Fibroblast of the conjunctiva (primary cell): ENCODE results near the gene MRPL45.
A peak's percentile ranks its signal among the peaks of the same experiment; 100 is the strongest.

ENCODE experiments used
- DNase-seq: peaks from one replicate; pipeline ENCODE4 v3.0.0-alpha.2; 2010; ENCODE audit warnings: low read depth

The MRPL45 gene

DNA sequence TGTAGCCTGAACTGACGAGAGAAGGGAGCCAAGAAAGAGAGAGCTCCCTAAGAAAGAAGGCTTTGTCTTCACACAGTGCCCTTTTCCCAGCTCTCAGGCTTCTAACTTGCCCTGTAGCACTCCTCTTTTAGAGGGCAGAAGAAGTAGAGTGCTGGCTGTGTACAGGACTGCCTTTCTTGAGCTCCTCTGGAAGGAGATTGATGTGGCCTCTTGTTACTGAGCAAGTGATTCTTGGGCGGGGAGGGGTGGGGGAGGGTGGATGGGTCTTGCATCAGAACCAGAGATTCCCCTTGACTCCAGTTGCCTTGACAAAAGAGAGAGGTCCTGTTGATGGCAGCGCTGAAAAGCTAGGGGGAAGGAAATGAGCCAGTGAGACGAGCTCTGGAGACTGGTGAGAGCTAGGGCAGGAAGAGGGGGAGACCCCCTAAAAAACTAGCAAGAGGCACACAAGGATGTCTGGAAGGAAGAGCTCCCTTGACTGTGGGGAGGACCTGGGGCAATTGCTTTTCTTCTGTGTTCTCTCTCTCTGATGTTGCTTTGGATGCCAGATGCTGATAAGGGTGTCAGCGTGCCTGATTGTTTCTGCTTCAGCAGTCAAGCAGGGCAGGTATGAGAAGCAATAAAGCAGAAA is 28.4 kb downstream of the MRPL45 start:
- DNase-seq: peak; percentile 32

DNA sequence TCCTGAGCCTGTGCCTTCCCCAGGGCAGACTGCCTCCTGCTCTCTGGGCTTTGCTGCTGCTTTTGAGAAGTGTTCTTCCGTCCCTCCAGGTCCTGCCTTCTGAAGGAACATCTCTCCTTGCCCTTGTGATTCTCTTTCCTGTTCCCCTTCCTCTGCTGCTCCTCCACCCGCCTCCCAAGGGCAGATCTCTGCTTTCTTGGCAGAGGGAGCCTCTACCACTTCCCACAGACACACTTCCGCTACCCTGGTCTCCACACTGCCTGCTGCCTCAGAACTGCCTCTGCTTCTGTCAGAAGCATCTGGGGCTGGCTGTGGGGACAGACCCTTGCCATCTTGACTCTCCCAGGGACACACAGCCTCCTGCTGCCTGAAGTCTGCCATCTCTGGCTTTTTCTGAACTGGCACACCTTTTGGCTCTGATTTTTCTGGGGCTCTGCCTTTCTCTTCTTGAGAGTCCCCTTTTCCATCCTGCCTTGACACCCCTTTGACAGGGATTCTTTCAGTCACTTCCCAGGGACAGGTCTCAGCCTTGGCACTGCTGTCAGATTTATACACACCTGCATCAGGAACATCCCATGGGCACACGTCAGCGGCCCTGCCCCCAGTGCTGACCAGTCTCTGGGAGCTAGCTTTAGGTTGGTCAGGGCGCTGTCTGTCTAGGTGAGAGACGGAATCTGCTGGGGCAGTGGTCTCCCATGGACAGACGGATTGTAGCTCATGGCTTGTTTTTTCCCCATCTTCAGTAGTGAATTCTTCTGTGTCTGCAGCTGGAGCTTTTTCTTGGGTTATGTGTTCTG is 30.2 kb downstream of the MRPL45 start:
- DNase-seq: no peak

DNA sequence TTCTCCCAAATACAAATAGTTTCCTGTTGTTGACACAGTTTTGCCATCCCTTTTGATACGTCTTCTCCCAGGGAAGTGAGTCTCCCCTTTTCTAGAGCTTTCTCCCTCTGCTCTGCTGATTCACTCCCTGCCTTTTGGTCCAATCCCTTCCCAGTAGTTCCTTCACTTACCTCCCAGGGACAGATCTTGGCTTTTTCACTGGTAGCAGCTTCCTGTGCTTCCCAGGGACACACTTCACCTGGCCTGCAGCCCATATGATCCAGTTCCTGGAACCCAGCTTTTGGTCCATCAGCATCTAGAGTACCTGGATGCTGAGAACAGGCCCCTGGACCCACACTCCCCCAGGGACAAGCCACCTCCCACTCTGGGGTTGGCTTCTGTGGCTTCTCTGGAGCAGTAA is 31.0 kb downstream of the MRPL45 start:
- DNase-seq: no peak

DNA sequence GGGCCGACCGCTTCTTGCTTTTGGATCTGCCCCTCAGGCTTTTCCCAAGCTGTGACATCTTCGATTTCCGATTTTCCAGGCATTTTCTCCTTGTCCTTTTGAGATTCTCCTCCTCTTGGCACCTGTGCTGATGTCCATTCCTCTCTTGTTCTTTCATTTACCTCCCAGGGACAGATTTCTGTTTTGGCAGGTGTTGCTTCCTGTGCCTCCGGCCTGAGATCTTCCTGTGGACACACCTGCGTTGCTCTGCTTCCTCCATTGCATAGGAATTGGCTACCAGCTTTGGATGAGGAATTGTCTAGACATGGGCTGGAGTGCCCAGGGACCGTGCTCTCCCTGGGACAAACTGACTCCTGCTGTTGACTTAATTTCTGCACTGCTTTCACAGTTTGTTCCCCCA is 31.7 kb downstream of the MRPL45 start:
- no peak for DNase-seq

DNA sequence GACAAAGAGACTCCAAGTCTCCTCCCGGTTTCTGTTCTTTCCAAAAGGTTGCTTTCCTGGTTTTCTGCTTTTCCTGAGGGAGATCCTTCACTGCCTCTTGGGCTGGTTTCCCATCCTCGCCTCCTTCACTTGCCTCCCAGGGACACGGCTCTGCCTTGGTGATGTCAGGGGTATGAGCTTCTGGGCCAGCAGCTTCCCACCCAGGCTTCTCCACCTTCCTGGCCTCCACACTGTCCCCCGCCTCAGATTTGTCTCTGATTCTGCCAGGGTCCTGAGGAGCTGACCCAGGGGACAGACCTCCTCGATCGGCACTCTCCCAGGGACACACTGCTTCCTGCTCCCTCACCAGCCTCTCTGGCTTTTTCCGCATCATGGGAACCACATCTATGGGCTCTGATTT is 32.3 kb downstream of the MRPL45 start:
- DNase-seq: no peak

DNA sequence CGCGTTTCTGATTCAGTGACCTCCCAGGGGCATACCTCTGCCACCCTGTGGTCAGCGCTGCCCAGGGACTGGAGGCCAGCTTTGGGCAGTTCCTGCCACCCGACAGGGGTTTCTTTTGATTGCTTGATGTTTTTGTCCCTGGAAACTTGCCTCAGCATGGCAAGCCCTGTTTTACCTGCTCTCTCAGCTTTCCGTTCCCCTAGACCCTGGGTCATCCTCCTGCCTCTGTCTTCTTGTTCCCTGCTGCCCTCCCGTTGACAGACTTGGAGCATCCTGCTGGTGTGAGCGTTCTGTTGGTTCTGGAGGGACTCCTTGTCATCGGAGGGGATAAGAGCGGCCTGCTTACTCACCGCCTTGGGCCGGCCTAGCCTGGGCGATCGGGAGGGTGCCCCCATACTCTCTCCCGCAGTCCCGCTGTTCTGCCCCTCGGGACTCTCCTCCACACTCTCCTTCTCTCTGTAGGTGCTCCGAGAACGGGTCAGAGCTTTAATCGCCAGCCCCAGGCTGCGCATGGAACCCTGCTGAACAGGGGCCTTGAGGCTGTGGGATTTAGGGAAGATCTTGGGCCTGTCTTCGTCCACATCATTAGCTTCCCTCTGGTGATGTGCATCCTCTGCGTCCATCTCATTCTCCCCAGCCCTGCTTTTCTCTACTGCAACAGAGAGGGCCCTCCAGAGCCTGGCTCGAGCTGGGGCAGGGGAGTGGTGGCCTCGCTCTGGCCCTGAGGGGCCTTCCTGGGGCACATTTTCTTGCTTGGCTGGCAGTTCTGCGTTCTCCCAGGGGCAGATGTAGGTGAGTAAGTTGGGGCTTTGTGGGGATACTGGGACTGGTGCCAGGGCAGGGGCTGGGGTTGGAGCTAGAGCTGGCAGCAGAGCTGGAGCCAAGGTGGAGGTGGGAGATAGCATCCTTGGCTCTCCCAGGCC is 33.1 kb downstream of the MRPL45 start:
- no peak for DNase-seq

DNA sequence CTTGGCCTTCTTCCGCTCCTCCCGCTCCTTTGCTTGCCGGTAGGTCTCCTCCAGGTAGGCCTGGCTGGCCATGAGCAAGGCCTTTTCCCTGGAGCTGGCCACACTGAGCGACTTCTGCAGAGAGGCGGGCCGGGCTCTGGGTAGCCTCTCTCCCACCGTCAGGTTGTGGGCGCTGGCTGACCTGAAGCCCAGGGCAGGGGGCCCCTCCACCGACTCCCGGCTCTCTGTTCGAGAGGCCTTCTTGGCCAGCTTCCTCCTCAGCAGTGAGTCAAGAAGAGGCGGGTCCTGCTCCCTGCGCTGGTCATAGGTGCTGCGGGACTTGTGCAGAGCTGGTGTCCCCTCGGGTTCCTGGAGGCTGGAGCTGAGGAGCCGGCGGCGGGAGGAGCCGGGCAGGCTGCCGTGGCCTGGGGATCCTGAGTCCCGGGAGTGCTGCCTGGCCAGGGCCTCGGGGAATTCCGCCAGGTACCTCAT is 34.0 kb downstream of the MRPL45 start:
- DNase-seq: no peak

DNA sequence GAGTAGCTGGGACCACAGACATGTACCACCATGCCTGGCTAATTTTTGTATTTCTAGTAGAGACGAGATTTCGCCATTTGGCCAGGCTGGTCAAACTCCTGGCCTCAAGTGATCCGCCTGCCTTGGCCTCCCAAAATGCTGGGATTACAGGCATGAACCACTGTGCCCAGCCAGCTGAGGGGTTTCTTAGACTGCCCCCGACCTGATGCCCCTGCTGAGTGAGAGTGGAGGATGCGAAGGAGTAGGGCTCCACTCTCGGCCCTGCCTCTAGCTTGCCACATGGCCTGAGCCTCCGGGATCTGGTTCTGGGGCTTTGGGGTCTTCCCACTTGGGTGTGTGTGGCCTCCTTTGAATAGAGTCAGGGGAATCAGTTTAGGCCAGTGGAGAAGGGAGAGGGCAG is 35.8 kb downstream of the MRPL45 start:
- no peak for DNase-seq

DNA sequence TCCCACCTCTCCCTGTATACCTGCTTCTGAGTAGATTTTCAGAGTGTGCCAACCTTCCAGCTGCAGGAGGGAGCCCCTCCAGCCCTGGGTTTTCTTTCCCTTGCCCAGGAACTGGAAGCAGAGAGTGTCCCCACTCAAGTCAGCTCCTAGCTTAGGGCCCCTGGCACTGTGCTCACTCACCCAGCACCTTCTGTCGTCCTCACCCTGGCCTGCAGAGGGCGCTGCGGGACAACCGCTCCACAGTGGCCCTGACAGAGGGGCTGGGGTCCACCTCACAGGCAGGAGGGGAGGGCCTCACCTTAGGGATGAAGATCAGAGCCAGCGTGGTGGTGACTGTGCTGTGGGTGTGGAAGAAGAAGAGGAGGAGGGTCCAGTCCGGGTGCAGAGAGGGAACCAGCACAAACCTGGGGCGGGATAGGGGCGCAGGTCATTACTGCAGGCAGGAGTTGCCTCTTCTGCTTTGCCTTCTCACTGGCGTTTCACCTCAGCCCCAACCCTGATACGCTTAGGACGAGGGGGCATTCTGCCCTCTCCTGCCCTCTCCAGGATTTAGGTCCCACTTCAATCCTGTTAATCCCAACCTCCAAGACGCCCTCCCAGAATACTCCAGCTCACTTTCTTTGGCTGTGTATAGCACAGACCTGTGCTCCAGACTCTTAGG is 36.8 kb downstream of the MRPL45 start:
- no peak for DNase-seq

DNA sequence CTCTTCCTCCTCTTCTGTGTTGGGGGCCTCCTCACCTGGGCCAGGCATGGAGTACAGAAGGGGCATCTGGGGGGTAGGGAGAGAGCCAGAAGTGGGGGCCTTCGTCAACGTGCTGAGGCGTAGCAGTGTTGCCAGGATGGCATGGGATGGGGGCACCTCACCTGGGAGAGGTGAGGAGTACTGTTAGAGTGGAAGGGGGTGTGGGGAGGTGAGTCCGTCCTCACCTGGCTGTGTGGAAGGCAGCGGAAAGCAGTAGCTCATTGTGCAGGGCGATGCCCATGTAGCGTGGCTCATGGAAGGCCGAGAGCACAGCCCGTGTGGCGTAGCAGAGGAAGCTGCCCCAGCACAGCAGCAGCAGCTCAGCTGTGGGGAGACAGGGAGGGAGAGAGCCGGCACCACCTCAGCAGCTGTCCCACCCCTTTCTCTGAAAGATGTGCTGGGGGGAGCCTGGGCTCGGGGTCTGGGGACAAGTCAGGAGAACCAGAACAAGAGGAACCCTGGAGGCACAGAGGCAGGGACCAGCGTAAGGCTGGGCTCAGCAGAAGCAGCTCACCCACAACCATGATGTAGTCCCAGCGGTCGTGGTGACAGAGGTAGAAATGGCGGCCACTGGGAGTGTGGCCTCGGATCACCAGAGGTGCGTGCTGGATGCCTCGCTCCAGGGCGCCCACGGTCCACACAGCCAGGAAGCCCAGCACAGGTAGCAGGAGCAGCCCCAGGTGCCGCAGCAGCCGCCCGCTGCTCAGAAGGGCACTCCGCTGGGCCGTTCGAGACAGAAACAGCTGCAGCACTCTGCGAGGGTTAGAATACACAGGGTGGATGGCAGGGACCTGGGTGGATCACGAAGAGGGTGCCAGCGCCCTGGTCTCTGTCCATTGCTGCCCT is 37.8 kb downstream of the MRPL45 start:
- no peak for DNase-seq

DNA sequence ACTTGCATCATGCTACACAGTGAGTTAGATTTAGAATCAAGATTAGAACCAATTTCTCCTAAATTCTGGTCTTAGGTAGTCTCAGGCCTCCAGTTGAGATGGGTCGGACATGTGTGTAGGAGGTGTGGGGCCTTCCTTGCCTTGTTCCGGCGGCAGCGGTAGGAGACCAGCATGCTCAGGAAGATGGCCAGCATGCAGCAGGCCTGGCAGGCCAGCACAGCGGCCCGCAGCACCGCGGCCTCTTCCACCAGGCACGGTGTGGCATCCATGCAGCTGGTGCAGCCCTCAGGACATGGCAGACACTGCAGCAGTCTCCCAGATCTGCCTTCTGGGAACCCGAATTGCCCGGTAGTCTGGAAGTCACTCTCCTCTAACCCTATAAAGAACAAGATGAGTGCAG is 39.9 kb downstream of the MRPL45 start:
- DNase-seq: no peak

DNA sequence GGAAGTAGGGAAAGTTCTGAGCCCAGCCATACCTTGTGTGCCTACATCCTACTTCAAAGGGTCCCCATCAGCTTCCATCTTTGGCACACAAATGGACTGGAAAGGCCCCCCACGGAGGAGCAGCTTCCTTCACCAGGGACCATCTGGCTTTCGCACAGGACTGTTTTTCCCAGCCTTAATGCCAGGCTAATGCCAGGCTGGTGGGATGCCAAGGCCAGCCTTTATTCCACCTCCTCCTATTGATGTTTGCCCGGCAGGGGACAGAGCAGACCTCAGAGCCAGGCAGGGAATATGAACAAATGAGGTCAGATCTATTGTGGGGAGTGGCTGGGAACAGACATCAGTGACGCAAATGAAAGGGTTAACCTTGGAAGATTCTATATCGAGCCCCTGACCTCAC is 41.1 kb downstream of the MRPL45 start:
- DNase-seq: no peak

DNA sequence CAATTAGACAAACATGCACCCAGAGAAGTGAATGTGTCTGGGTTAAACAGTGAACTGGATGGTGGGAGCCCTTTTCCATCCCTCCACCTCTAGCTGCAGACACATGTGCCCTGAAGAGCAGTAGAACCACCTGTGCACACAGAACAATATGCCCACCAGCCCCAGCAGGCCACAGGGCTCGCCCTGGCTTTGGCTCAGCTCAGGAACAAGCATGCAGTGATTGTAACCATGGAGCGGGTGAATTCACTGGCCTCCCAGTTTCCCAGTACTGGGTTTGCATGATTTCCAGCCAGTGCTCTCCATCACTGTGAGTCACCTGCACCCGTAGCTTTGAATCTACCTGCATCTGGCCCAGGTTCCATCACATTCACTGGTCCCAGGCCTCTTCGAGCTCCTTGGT is 41.6 kb downstream of the MRPL45 start:
- DNase-seq: no peak

DNA sequence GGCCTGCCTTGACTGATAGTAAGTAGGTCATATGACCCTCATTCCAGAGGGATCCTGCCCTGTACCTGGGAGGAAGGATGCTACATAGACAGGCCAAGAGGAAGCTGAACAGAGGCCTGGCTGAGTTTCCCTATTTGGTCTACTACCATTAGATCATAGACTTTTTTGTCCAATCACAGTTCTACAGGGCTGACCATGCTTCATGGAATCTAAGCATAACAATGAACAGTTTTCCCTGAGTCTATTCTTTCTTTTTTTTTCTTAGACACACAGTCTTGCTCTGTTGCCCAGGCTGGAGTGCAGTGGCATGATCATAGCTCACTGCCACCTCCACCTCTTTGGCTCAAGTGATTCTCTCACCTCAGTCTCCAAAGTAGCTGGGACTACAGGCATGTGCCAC is 42.9 kb downstream of the MRPL45 start:
- DNase-seq: no peak

DNA sequence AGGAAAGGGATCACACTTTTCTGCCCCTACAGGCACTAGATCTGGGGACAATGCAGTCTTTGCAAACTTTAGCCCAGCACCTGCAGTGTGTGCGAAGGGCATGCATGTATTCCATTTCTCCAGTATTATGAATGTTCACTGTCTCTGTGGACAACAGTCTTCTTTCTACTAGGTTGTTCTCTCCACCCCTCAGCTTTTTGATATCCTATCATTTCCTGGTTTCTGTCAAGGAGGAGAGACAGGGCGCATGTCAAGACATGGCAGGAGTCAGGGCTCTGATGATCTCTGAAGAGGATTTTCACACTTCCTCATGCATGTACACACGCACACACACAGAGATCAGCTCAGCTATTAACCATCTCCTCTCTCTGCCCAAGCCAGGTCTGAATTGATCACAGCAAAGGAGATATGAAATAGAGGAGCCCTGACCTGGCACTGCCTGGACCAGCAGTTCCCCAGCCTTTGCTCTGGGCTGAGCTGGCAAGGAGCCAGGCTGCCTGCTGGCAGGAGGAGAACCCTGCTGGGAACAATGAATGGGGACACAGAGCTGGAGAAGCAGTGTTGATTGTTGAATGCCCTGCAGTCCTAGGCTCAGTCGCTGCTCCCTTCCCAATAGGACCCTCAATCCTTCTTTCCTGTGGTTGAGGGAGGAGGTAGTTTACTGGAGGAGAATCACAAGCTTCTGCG is 44.2 kb downstream of the MRPL45 start:
- DNase-seq: no peak

DNA sequence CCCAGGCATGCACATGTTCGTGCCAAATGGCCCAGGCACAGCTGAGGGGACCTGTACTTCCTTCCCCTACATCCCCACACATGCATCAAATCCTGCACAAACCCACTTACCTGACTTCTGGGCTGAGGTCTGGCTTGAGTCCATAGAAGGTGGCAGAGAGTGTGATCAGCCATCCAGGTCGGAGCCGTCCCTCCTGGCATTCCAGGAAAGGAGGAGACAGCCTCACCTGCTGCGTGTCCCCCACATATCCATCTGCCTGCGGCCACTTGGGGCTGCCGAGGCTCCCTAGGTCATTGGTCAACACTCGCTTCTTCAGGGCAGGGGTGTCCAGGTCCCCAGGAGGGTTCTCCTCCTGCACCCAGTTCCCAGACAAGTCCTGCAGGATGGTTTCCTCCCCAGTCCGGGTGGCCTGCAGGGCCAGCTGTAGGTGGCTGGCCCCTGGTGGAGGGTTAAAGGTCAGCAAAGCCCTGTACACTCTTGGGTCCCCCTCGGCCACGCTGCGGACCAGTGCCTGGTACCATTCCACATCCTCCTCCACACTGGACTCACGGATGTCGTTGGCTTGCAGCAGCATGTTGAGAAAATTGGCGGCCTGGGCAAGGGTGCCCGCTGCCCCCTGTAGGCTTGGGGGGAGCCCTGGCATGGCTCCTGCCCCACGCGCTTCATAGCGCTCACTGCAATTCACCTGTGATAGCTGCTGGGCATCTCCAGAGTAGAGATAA is 46.1 kb downstream of the MRPL45 start:
- no peak for DNase-seq

DNA sequence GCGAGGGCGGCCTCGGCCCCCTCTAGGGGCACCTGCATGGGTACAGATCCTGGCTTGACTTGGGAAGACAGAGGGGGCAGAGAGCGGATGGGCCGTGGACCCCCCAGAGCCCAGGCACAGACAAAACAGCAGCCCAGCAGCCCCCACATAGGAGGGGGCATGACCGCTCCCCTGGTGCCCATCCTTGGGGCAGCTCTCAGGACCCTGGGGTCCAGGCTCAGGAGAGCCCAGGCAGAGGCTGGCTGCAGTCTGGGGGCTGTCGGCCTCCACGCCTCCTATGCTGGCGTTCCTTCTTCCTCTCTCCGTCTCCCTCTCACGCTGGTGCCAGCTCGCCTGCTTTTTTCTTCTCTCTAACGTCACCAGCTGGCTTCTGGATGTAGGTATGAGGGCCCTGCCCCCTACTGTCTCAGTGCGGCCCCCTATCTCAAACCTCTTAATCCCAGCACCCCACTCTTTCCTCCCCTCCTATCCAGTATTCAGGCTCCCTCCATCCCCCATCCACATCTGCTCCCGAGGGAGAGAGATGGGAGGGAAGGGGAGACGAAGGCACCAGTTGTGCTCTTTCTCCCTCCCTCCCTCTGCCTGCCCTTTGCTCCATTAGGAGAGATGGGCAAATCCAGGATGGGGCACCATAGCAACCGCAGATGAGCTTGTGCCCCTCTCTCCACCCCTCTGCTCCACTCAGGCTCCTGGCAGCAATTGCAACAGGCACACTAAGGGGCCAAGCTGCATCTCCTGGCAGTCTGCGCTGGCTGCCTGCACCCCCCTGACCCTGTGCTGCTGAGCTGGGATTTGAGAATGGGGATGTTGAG is 46.8 kb downstream of the MRPL45 start, which contains the start of gene GPR179:
TSS of gene GPR179 (minus strand) at position 349 of the 812 bp plus-strand sequence. CDS start at position 182, 167 bp downstream.
- no peak for DNase-seq

DNA sequence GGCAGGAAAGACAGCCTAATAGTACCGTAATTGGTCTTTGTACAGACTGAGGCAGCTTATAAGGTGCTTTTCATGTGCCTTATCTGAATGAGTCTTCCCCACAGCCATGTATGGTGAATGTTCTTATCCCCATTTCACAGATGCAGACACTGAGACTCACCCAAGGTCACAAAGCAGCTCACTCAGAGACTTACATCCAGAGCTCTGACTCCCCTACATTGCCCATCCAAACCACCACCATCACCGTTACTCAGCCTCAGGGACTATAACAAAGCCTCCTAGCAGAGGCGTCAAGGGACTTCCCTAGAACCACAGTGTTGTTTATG is 47.4 kb downstream of the MRPL45 start:
- DNase-seq: no peak

DNA sequence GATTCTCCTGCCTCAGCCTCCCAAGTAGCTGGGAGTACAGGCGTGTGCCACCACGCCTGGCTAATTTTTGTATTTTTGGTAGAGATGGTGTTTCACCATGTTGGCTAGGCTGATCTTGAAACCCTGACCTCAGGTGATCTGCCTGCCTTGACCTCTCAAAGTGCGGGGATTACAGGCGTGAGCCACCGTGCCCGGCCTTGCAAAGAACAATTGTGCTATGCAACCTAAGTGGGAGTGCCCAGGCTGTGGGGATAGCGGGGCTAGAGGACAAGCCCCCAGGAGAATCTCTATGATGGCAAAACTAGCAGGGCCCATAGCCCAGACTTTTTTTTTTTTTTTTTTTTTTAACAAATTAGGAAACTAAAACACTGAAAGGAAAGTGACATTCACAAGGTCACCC is 48.8 kb downstream of the MRPL45 start:
- no peak for DNase-seq
